HG03565 (cell line): ENCODE measurements around the gene CEP97.
"Not testable (repeated sequence)": the region's sequence is repeated elsewhere in the genome, so short reads cannot be mapped to it uniquely, and the experiment has no call there.

Source experiments
- ATAC-seq: cut with Tn5 transposase; IDR thresholded peaks from one replicate; pipeline ENCODE4 v1.9.1; 2021; ENCODE audit warnings: mild to moderate bottlenecking, moderate library complexity; ENCODE audit not compliant: unreplicated experiment

Gene CEP97, protein sequence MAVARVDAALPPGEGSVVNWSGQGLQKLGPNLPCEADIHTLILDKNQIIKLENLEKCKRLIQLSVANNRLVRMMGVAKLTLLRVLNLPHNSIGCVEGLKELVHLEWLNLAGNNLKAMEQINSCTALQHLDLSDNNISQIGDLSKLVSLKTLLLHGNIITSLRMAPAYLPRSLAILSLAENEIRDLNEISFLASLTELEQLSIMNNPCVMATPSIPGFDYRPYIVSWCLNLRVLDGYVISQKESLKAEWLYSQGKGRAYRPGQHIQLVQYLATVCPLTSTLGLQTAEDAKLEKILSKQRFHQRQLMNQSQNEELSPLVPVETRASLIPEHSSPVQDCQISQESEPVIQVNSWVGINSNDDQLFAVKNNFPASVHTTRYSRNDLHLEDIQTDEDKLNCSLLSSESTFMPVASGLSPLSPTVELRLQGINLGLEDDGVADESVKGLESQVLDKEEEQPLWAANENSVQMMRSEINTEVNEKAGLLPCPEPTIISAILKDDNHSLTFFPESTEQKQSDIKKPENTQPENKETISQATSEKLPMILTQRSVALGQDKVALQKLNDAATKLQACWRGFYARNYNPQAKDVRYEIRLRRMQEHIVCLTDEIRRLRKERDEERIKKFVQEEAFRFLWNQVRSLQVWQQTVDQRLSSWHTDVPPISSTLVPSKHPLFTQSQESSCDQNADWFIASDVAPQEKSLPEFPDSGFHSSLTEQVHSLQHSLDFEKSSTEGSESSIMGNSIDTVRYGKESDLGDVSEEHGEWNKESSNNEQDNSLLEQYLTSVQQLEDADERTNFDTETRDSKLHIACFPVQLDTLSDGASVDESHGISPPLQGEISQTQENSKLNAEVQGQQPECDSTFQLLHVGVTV

GRCh38 chr3:101724329-101725193 lies at the start of gene CEP97:
Gene CEP97, plus strand, starts transcription at chr3:101724614. Its CDS starts 63 bp downstream, at chr3:101724677.
- ATAC-seq, result peak; percentile 74

- ATAC-seq, result no peak
Measured at GRCh38 chr3:101675709-101676215, 48.7 kb upstream of the CEP97 start.

DNA sequence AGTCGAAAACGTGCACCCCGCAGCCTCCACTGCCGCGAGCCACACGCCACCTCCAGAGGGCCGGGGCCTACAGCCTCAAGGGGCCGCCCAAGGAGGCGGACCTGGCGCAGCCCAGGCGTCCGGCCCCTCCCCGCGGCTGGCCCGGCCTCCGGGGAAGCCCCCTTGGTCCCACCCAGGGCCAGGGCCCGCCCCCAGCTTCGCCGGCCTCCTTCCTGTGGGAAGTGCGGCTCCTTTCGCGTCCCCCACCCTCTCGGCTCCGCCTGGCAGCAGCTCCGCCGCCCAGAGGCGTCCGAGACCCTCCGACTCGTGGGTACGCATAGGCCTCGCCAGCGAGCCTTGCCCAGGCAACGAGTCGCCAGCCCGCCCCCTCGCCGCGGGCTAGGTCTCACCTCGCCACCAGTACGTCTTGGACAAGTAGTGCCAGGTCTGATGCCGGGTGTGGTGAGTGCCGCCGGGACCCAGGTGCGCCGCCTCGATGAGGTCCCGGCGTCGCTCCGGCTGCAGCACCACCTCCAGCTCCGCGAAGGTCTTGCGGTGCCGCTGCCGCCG lies 48.1 kb upstream of the CEP97 start:
- peak; percentile 74 for ATAC-seq

DNA sequence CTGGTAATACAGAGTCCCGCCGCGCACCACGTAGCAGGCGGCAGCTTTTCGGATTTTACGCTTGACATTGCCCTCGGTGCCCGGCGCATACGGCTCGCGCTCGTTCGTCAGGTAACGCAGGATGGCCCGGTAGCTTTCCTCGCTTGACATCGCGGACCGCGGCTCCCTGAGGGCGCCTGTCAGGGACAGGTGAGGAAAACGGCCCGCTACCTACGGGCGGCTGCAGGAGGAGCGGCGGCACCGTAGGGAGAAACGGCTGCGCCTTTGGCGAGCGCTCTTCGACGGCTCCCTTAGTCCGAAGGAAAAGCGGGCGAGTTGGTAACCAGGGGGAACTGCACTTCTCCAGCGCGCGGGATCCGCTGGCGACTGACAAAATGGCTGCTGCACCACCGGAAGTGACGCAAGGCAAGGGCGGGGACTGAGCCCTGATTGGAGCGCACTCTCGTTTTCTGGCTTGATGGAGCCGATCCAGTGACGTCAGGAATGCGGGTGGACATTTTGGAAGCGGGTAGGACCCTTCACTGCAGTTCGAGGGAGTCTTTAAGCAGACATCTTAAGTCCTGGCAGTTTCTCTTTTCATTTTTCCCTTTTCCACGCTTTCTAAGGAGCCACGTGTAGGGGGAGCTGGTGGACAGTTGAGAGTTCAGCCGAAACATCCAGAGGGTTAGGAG lies 47.5 kb upstream of the CEP97 start, which contains the start of gene ZBTB11:
Gene ZBTB11, minus strand, starts transcription at position 368 of the 671 bp plus-strand sequence. Its CDS starts 218 bp downstream, at position 150.
- ATAC-seq, result peak; percentile 61

DNA sequence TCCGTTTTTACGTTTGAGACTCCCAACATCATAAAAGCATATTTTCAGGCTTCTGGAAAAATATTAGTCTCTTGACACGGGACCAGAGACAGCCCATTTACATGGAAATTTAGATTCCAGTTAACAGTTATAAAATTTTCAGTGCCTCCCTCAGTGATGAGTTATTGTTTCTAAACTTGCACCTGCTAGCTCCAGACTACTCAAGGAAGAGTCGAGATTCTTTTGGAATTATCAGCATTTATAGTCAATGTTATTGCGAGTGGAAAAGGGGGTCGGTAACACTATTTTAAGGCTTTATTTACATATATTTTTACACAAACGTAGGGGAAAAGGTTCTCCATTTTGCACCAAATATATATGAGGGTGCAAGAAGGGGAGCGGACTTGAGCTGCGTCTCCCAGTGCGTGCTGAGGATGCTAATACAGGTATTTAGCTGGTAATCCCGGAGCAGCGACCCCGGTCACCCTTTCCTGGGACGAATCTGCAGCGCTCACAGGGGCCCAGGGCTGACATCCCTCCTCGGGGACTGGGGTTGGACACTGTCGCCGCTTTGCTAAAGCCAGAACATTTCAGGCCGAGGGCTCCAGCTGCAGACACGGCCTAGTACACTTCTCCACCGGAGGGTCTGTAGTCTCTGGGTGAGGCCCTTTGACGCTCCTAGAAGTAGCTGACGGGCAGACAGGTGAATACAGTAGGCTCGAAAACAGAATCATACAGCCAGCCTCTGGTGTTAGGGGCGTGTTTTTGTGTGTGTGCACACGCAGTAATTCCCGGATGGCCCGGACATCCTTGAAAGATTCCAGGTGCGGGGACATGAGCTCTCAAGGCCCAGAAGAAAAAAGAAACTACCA lies 46.8 kb upstream of the CEP97 start:
- no peak for ATAC-seq

DNA sequence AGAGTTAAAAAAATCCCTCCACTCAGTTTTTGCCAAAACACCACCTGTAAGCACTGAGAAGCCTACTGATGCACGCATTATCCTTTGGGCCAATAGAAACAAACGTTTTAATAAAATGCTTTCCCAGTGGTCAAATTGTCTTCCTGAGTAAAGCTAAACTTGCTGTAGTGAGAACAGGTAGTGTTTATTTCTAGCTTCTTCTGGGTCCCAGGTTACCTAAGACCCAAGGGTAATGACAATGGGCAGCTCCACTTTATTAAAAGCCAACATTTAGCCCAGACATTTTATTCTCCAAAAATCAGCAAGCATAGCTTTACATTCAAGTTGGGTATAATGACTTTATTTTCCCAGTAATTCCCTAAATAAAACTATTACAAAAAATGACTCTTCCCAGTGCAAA lies 45.6 kb upstream of the CEP97 start:
- ATAC-seq, result not testable (repeated sequence)

GRCh38 chr3:101680466-101680865 lies 43.9 kb upstream of the CEP97 start:
- ATAC-seq, result no peak

DNA sequence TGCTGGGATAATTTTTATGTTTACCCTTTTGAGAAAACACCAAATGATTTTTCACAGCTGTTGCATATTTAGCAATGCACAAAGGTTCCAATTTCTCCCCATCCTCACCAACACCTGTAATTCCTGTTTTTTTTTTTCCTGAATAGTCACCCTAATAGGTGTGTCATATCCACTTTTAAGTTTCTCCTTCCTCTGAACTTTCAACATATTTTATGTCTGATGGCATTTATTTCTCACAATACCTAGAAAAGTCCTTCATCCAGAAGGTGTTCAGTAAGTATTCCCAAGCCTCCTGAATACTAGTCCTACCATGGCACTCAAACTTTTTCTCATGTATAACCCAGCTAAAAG lies 39.4 kb upstream of the CEP97 start:
- no peak for ATAC-seq

DNA sequence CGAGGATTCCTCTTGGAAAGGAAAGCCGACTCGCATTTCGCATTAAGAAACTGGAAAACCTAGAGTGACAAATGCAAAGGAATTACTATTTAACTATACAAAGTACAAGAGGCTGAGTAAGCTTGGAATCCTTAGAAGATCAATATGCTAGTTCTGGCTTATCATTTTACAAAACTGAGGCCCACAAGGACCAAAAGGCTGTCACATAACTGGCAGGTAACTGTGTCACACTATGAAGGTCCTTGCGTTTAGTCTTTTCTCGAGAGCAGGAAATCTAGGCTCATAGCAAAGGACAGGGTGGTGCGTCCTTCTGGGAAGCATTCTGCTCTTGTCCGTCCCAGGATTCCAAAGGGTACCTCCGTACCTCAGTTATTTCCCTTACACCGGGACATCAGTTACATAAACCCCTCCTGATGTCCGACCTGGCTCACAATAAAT lies 38.5 kb upstream of the CEP97 start:
- peak; percentile 1 for ATAC-seq

GRCh38 chr3:101687142-101687931 lies 37.1 kb upstream of the CEP97 start:
- ATAC-seq, result no peak

- ATAC-seq, result no peak
Measured at GRCh38 chr3:101689286-101689685, 35.1 kb upstream of the CEP97 start.

DNA sequence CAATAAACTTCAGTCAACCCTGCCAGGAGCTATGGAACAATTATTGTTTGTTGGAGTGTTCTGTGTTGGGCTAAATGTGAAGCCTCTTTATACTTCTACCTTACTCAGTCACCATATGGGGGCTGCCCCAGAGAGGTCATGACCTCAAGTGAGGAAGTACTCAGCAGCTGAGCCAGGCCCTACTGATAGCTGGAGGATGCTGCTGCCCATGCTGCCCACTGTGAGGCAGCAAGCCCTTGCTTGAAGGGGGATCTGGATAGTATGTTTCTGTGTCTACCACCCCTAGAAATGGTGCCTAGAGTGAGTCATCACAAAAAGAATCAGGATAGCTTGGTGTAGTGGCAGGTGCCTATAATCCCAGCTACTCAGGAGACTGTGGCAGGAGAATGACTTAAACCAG lies 33.4 kb upstream of the CEP97 start:
- peak; percentile 31 for ATAC-seq

DNA sequence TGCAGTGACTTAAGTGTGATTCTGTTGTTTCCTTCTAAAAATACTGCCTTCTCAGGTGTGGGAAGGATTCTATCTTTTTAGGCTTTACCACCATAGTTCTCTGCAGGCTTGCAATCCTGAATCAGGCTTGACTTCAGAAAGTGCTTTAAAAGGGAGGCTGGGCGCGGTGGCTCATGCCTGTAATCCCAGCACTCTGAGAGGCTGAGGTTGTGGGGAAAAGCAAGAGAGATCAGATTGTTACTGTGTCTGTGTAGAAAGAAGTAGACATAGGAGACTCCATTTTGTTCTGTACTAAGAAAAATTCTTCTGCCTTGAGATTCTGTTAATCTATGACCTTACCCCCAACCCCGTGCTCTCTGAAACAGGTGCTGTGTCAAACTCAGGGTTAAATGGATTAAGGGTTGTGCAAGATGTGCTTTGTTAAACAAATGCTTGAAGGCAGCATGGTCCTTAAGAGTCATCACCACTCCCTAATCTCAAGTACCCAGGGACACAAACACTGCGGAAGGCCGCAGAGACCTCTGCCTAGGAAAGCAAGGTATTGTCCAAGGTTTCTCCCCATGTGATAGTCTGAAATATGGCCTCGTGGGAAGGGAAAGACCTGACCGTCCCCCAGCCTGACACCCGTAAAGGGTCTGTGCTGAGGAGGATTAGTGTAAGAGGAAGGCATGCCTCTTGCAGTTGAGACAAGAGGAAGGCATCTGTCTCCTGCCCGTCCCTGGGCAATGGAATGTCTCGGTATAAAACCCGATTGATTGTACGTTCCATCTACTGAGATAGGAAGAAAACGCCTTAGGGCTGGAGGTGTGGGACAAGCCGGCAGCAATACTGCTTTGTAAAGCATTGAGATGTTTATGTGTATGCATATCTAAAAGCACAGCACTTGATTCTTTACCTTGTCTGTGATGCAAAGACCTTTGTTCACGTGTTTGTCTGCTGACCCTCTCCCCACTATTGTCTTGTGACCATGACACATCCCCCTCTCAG lies 32.4 kb upstream of the CEP97 start:
- not testable (repeated sequence) for ATAC-seq

- peak; percentile 72 for ATAC-seq
Measured at GRCh38 chr3:101693540-101693939, 30.9 kb upstream of the CEP97 start.

DNA sequence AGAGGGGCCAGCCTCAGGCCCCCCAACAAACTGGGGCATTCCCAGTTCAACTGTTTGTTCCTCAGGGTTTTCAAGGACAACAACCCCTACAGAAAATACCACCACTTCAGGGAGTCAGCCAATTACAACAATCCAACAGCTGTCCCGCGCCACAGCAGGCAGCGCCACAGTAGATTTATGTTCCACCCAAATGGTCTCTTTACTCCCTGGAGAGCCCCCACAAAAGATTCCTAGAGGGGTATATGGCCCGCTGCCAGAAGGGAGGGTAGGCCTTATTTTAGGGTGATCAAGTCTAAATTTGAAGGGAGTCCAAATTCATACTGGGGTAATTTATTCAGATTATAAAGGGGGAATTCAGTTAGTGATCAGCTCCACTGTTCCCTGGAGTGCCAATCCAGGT lies 29.6 kb upstream of the CEP97 start:
- ATAC-seq, result not testable (repeated sequence)

DNA sequence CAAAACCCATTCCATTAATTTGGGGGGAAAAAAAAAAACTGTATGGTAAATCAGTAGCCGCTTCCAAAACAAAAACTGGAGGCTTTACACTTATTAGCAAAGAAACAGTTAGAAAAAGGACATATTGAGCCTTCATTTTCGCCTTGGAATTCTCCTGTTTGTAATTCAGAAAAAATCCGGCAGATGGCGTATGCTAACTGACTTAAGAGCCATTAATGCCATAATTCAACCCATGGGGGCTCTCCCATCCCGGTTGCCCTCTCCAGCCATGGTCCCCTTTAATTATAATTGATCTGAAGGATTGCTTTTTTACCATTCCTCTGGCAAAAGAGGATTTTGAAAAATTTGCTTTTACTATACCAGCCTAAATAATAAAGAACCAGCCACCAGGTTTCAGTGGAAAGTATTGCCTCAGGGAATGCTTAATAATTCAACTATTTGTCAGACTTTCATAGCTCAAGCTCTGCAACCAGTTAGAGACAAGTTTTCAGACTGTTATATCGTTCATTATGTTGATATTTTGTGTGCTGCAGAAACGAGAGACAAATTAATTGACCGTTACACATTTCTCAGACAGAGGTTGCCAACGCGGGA lies 28.5 kb upstream of the CEP97 start:
- no peak for ATAC-seq
